ENCODE measurements around the gene SSBP4.

- no peak for TF ChIP-seq POLR2AphosphoS5 (IDR thresholded peaks at IDR 0.05; ENCODE audit: low read depth, low read length)
- TF ChIP-seq TAF1 (IDR thresholded peaks at IDR 0.05; ENCODE audit: borderline replicate concordance, insufficient read depth, low read length) = no peak
- TF ChIP-seq FOXP2 (optimal IDR thresholded peaks at IDR 0.05; ENCODE audit: borderline replicate concordance, extremely low read depth, extremely low read length, insufficient read depth) = no peak
- no peak for TF ChIP-seq SIN3A (IDR thresholded peaks at IDR 0.05; ENCODE audit: borderline replicate concordance, insufficient read depth, low read length)
Measured at GRCh38 chr19:18385359-18385674, 33.9 kb upstream of the SSBP4 start.

Measured in PFSK-1 (cell line).